ENCODE measurements around the gene KLC4. TPM values are rescaled to one million over a fixed set of nuclear protein-coding genes. Genes with fewer than 3 reads are reported as not detected.

Gene KLC4
- total and polyA plus RNA-seq, 5 donors from 2014 or later = 9.3 to 33.5 (median 13.9) TPM

- H3K9me3 Mint-ChIP-seq = no peaks in the 10 kb centered on the region
- H3K4me3 Mint-ChIP-seq = no peak overlapping the region
Measured at GRCh38 chr6:43091436-43091991, 32.1 kb downstream of the KLC4 start.

GRCh38 chr6:43092635-43093034 lies 33.2 kb downstream of the KLC4 start:
- Histone ChIP-seq H3K27ac (ENCODE audit: insufficient read depth, low read length, poor library complexity, severe bottlenecking) (no peak overlapping the region), H3K36me3 (ENCODE audit: control insufficient read depth, insufficient read depth, low read length) (no peaks in the 10 kb centered on the region), H3K4me1 (ENCODE audit: control insufficient read depth, insufficient read depth, low read length, poor library complexity, severe bottlenecking) (peaks cover 7% of the 10 kb centered on the region), H3K4me3 (ENCODE audit: low read depth, low read length) (peak overlapping the region; percentile 19), H3K9me3 (ENCODE audit: control insufficient read depth in 2 of 2, low read length in 2 of 2) (no peaks in the 10 kb centered on the region), H3K27me3 (ENCODE audit: control insufficient read depth, insufficient read depth, low read length) (no peaks in the 10 kb centered on the region)
- H3K27ac Mint-ChIP-seq = no peak overlapping the region
- H3K9me3 Mint-ChIP-seq = no peaks in the 10 kb centered on the region
- H3K27me3 Mint-ChIP-seq = peaks cover 8% of the 10 kb centered on the region
- no peak for ATAC-seq (ENCODE audit: low read depth in 2 of 2)
- H3K4me3 Mint-ChIP-seq = no peak overlapping the region
- no peaks in the 10 kb centered on the region for H3K36me3 Mint-ChIP-seq
- peaks cover 7 to 21% (median 13%) of the 10 kb centered on the region in 4 donors for H3K4me1 Mint-ChIP-seq
- no peak for DNase-seq

More at GRCh38 chr6:43091436-43091991, 32.1 kb downstream of the KLC4 start:
- Mint-ChIP-seq H3K27ac (no peak overlapping the region), H3K4me1 (peaks cover 7 to 21% (median 13%) of the 10 kb centered on the region in 4 donors), H3K36me3 (no peaks in the 10 kb centered on the region), H3K27me3 (peaks cover 4% of the 10 kb centered on the region)
- Histone ChIP-seq H3K27ac (ENCODE audit: insufficient read depth, low read length, poor library complexity, severe bottlenecking) (no peak overlapping the region), H3K9me3 (ENCODE audit: control insufficient read depth in 2 of 2, low read length in 2 of 2) (no peaks in the 10 kb centered on the region), H3K4me1 (ENCODE audit: control insufficient read depth, insufficient read depth, low read length, poor library complexity, severe bottlenecking) (peaks cover 7% of the 10 kb centered on the region), H3K36me3 (ENCODE audit: control insufficient read depth, insufficient read depth, low read length) (no peaks in the 10 kb centered on the region), H3K27me3 (ENCODE audit: control insufficient read depth, insufficient read depth, low read length) (no peaks in the 10 kb centered on the region), H3K4me3 (ENCODE audit: low read depth, low read length) (no peak overlapping the region)
- ATAC-seq (ENCODE audit: low read depth in 2 of 2) (no peak), DNase-seq (no peak)

GRCh38 chr6:43093436-43094289 lies 34.2 kb downstream of the KLC4 start:
- peak overlapping the region in 2 of 3 donors; percentile 9 to 59 for H3K27ac Mint-ChIP-seq
- peak overlapping the region; percentile 44 for H3K4me3 ChIP-seq (ENCODE audit: low read depth, low read length)
- peaks cover 7 to 21% (median 13%) of the 10 kb centered on the region in 4 donors for H3K4me1 Mint-ChIP-seq
- H3K4me1 ChIP-seq (ENCODE audit: control insufficient read depth, insufficient read depth, low read length, poor library complexity, severe bottlenecking) = peaks cover 7% of the 10 kb centered on the region
- no peaks in the 10 kb centered on the region for H3K9me3 Mint-ChIP-seq
- ATAC-seq (ENCODE audit: low read depth in 2 of 2) (peak; percentile 20 to 55), DNase-seq (peak in 1 of 3 donors; percentile 32)
- no peaks in the 10 kb centered on the region for H3K36me3 Mint-ChIP-seq
- peak overlapping the region; percentile 41 to 68 (median 54) for H3K4me3 Mint-ChIP-seq
- no peak overlapping the region for H3K27ac ChIP-seq (ENCODE audit: insufficient read depth, low read length, poor library complexity, severe bottlenecking)
- H3K27me3 ChIP-seq (ENCODE audit: control insufficient read depth, insufficient read depth, low read length) = no peaks in the 10 kb centered on the region
- no peaks in the 10 kb centered on the region for H3K36me3 ChIP-seq (ENCODE audit: control insufficient read depth, insufficient read depth, low read length)
- no peaks in the 10 kb centered on the region for H3K9me3 ChIP-seq (ENCODE audit: control insufficient read depth in 2 of 2, low read length in 2 of 2)
- peaks cover 5% of the 10 kb centered on the region for H3K27me3 Mint-ChIP-seq

- H3K27ac ChIP-seq (ENCODE audit: insufficient read depth, low read length, poor library complexity, severe bottlenecking) = no peak overlapping the region
- H3K4me1 Mint-ChIP-seq = peaks cover 7 to 21% (median 13%) of the 10 kb centered on the region in 4 donors
- ATAC-seq (ENCODE audit: low read depth in 2 of 2) (no peak), DNase-seq (no peak)
- H3K9me3 Mint-ChIP-seq = no peaks in the 10 kb centered on the region
- H3K27ac Mint-ChIP-seq = no peak overlapping the region
- no peak overlapping the region for H3K4me3 Mint-ChIP-seq
- H3K4me1 ChIP-seq (ENCODE audit: control insufficient read depth, insufficient read depth, low read length, poor library complexity, severe bottlenecking) = peaks cover 7% of the 10 kb centered on the region
- H3K27me3 Mint-ChIP-seq = peaks cover 10% of the 10 kb centered on the region
- no peaks in the 10 kb centered on the region for H3K9me3 ChIP-seq (ENCODE audit: control insufficient read depth in 2 of 2, low read length in 2 of 2)
- H3K4me3 ChIP-seq (ENCODE audit: low read depth, low read length) = no peak overlapping the region
- H3K36me3 ChIP-seq (ENCODE audit: control insufficient read depth, insufficient read depth, low read length) = no peaks in the 10 kb centered on the region
- no peaks in the 10 kb centered on the region for H3K27me3 ChIP-seq (ENCODE audit: control insufficient read depth, insufficient read depth, low read length)
- H3K36me3 Mint-ChIP-seq = no peaks in the 10 kb centered on the region
Measured at GRCh38 chr6:43095939-43096338, 36.5 kb downstream of the KLC4 start.

- Mint-ChIP-seq H3K27me3 (peaks cover 10% of the 10 kb centered on the region), H3K27ac (no peak overlapping the region), H3K36me3 (no peaks in the 10 kb centered on the region), H3K4me1 (peaks cover 7 to 21% (median 13%) of the 10 kb centered on the region in 4 donors), H3K4me3 (no peak overlapping the region), H3K9me3 (no peaks in the 10 kb centered on the region)
- H3K4me3 ChIP-seq (ENCODE audit: low read depth, low read length) = no peak overlapping the region
- ATAC-seq (ENCODE audit: low read depth in 2 of 2) (no peak), DNase-seq (no peak)
- H3K27me3 ChIP-seq (ENCODE audit: control insufficient read depth, insufficient read depth, low read length) = no peaks in the 10 kb centered on the region
- H3K36me3 ChIP-seq (ENCODE audit: control insufficient read depth, insufficient read depth, low read length) = no peaks in the 10 kb centered on the region
- no peak overlapping the region for H3K27ac ChIP-seq (ENCODE audit: insufficient read depth, low read length, poor library complexity, severe bottlenecking)
- H3K9me3 ChIP-seq (ENCODE audit: control insufficient read depth in 2 of 2, low read length in 2 of 2) = no peaks in the 10 kb centered on the region
- H3K4me1 ChIP-seq (ENCODE audit: control insufficient read depth, insufficient read depth, low read length, poor library complexity, severe bottlenecking) = peaks cover 7% of the 10 kb centered on the region
Measured at GRCh38 chr6:43096451-43097097, 37.1 kb downstream of the KLC4 start.

- Mint-ChIP-seq H3K4me3 (no peak overlapping the region), H3K4me1 (peaks cover 7 to 21% (median 13%) of the 10 kb centered on the region in 4 donors), H3K9me3 (no peaks in the 10 kb centered on the region), H3K27me3 (peaks cover 10% of the 10 kb centered on the region), H3K27ac (no peak overlapping the region), H3K36me3 (no peaks in the 10 kb centered on the region)
- Histone ChIP-seq H3K9me3 (ENCODE audit: control insufficient read depth in 2 of 2, low read length in 2 of 2) (no peaks in the 10 kb centered on the region), H3K4me1 (ENCODE audit: control insufficient read depth, insufficient read depth, low read length, poor library complexity, severe bottlenecking) (peaks cover 7% of the 10 kb centered on the region), H3K27ac (ENCODE audit: insufficient read depth, low read length, poor library complexity, severe bottlenecking) (no peak overlapping the region), H3K4me3 (ENCODE audit: low read depth, low read length) (no peak overlapping the region), H3K27me3 (ENCODE audit: control insufficient read depth, insufficient read depth, low read length) (no peaks in the 10 kb centered on the region), H3K36me3 (ENCODE audit: control insufficient read depth, insufficient read depth, low read length) (no peaks in the 10 kb centered on the region)
- DNase-seq (no peak), ATAC-seq (ENCODE audit: low read depth in 2 of 2) (no peak)
Measured at GRCh38 chr6:43097098-43097489, 37.7 kb downstream of the KLC4 start.

GRCh38 chr6:43097502-43097901 lies 38.1 kb downstream of the KLC4 start:
- no peaks in the 10 kb centered on the region for H3K9me3 ChIP-seq (ENCODE audit: control insufficient read depth in 2 of 2, low read length in 2 of 2)
- ATAC-seq (ENCODE audit: low read depth in 2 of 2) (no peak), DNase-seq (no peak)
- H3K4me3 Mint-ChIP-seq = no peak overlapping the region
- H3K9me3 Mint-ChIP-seq = no peaks in the 10 kb centered on the region
- peaks cover 10% of the 10 kb centered on the region for H3K27me3 Mint-ChIP-seq
- H3K4me1 ChIP-seq (ENCODE audit: control insufficient read depth, insufficient read depth, low read length, poor library complexity, severe bottlenecking) = peaks cover 7% of the 10 kb centered on the region
- H3K36me3 Mint-ChIP-seq = no peaks in the 10 kb centered on the region
- H3K27ac ChIP-seq (ENCODE audit: insufficient read depth, low read length, poor library complexity, severe bottlenecking) = no peak overlapping the region
- peak overlapping the region in 1 of 3 donors; percentile 67 for H3K27ac Mint-ChIP-seq
- no peaks in the 10 kb centered on the region for H3K27me3 ChIP-seq (ENCODE audit: control insufficient read depth, insufficient read depth, low read length)
- H3K4me1 Mint-ChIP-seq = peaks cover 7 to 18% (median 13%) of the 10 kb centered on the region in 4 donors
- no peaks in the 10 kb centered on the region for H3K36me3 ChIP-seq (ENCODE audit: control insufficient read depth, insufficient read depth, low read length)
- no peak overlapping the region for H3K4me3 ChIP-seq (ENCODE audit: low read depth, low read length)
